ENCODE data around the gene CACNG8.

Gene CACNG8

GRCh38 chr19:54029930-54030490 lies 67.3 kb downstream of the CACNG8 start:
- in situ Hi-C loops (cut with HindIII; ENCODE audit: low sequenced_read_pairs) = loop anchor here (25.0 kb wide), 2 partner anchors 118 to 243 kb away; partner anchors contain the start of gene CACNG7

GRCh38 chr19:54030895-54031586 lies 68.3 kb downstream of the CACNG8 start:
- in situ Hi-C loops (cut with HindIII; ENCODE audit: low sequenced_read_pairs) = loop anchor here (25.0 kb wide), 2 partner anchors 119 to 244 kb away; partner anchors contain the start of gene CACNG7

- in situ Hi-C loops (cut with HindIII; ENCODE audit: low sequenced_read_pairs) = loop anchor here (5.0 to 25.0 kb wide), 3 partner anchors 68 to 248 kb away; partner anchors contain the start of gene CACNG7
Measured at GRCh38 chr19:54035215-54036178, 72.8 kb downstream of the CACNG8 start.

- in situ Hi-C loops (cut with HindIII; ENCODE audit: low sequenced_read_pairs) = loop anchor here (5.0 to 25.0 kb wide), 3 partner anchors 69 to 249 kb away; partner anchors contain the start of gene CACNG7
Measured at GRCh38 chr19:54036542-54036941, 73.8 kb downstream of the CACNG8 start.

All from endothelial cell of hepatic sinusoid (primary cell).